Hepatocyte (in vitro differentiated cells): ENCODE measurements around the gene GMPR. TPM values are rescaled to one million over a fixed set of nuclear protein-coding genes. Genes with fewer than 3 reads are reported as not detected.

Experiments
- DNase-seq: peaks from one replicate; pipeline ENCODE4 v3.0.0-alpha.2; 2016; ENCODE audit warnings: low spot score
- H2AFZ ChIP-seq: fragments of 200-600 bp; sonication (generic); 2 replicates; pipeline ENCODE4 v1.6.0; 2016; ENCODE audit warnings: antibody characterized with exemption, mild to moderate bottlenecking
- H3K27ac ChIP-seq: fragments of 200-600 bp; sonication (generic); 2 replicates; pipeline ENCODE4 v1.5.1; 2016; ENCODE audit warnings: mild to moderate bottlenecking
- H3K27me3 ChIP-seq: fragments of 200-600 bp; sonication (generic); 2 replicates; pipeline ENCODE4 v1.6.1; 2016
- H3K36me3 ChIP-seq: fragments of 200-600 bp; sonication (generic); replicated peaks from 2 replicates; pipeline ENCODE4 v1.5.1; 2016; ENCODE audit warnings: low read depth; ENCODE audit not compliant: insufficient read depth
- H3K4me1 ChIP-seq: fragments of 200-600 bp; sonication (generic); 2 replicates; pipeline ENCODE4 v1.5.1; 2016; ENCODE audit warnings: mild to moderate bottlenecking, moderate library complexity; ENCODE audit not compliant: insufficient read depth
- H3K4me2 ChIP-seq: fragments of 200-600 bp; sonication (generic); 2 replicates; pipeline ENCODE4 v1.6.0; 2016
- H3K4me3 ChIP-seq: fragments of 200-600 bp; sonication (generic); 2 replicates; pipeline ENCODE4 v1.5.1; 2016; ENCODE audit warnings: mild to moderate bottlenecking
- H3K79me2 ChIP-seq: fragments of 200-600 bp; sonication (generic); 2 replicates; pipeline ENCODE4 v1.6.0; 2017; ENCODE audit warnings: mild to moderate bottlenecking
- H3K9me2 ChIP-seq: fragments of 200-600 bp; sonication (generic); replicated peaks from 2 replicates; pipeline ENCODE4 v1.6.0; 2017; ENCODE audit warnings: mild to moderate bottlenecking; ENCODE audit not compliant: insufficient read depth
- H3K9me3 ChIP-seq: fragments of 200-600 bp; sonication (generic); 2 replicates; pipeline ENCODE4 v1.5.1; 2016; ENCODE audit warnings: low read depth, mild to moderate bottlenecking
- H4K20me1 ChIP-seq: fragments of 200-600 bp; sonication (generic); 2 replicates; pipeline ENCODE4 v1.6.0; 2016; ENCODE audit warnings: mild to moderate bottlenecking; ENCODE audit not compliant: insufficient read depth, poor library complexity, severe bottlenecking
- CTCF ChIP-seq: fragments of 200-600 bp; sonication (generic); IDR thresholded peaks from 2 replicates; pipeline ENCODE4 v1.5.1; 2016; ENCODE audit warnings: antibody characterized with exemption, mild to moderate bottlenecking; ENCODE audit not compliant: poor library complexity
- EZH2 ChIP-seq: fragments of 200-600 bp; sonication (generic); IDR thresholded peaks from 2 replicates; pipeline ENCODE4 v1.6.1; 2016; ENCODE audit warnings: antibody characterized with exemption, mild to moderate bottlenecking, borderline replicate concordance
- EZH2phosphoT487 ChIP-seq: fragments of 200-600 bp; sonication (generic); IDR thresholded peaks from one replicate; pipeline ENCODE4 v1.6.1; 2018; ENCODE audit warnings: antibody characterized with exemption, mild to moderate bottlenecking, low read depth, moderate library complexity; ENCODE audit not compliant: unreplicated experiment, severe bottlenecking
- WGBS: methylation state at CpG from one replicate; pipeline ENCODE4 v1.1.6; 2016; ENCODE audit warnings: low lambda C conversion rate; ENCODE audit errors: missing lambda C conversion rate; 5-methylcytosine and 5-hydroxymethylcytosine counted together
- polyA plus RNA-seq: library from polyadenylated mRNA; unstranded; fragments of >200 nt; fragmentation: Nextera tagmentation; extraction: Ambion mirVana; gene quantifications from 2 replicates; pipeline ENCODE4 v1.2.1, GENCODE V29; 2016
- small RNA-seq: library from RNA; depleted of rRNA; stranded (forward); fragments of <200 nt; gene quantifications from one replicate; pipeline ENCODE3, GENCODE V24; 2014
- total RNA-seq: library from RNA; depleted of rRNA; stranded (reverse); fragments of >200 nt; gene quantifications from 2 replicates; pipeline ENCODE4 v1.2.3, GENCODE V29; 2014

Gene GMPR
- total and polyA plus RNA-seq, 2 experiments from 2014 or later, result 6.1 to 16.5 TPM

DNA sequence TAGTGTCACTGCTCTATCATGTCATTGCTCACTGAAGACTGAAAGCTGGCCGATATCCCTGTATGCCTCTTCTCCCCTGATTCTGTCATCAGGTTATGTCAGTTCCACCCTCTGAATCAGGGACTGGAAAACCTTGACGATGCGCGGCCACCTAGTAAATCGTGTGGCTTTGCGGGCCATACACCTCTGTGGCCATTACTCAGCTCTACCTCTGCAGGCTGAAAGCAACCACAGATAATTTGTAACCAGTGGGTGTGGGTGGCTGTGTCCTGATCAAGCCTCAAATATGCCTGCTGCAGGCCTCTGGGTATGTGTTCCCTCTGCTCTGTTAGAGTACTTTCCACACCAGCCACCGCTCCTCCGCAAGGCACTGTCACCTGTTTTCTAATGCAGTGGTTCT is 105.2 kb downstream of the GMPR start:
- WGBS, result 97% methylated on average over 8 of the region's 8 CpGs
- Histone ChIP-seq H2AFZ (no peak overlapping the region), H3K9me3 (no peaks in the 10 kb centered on the region), H3K4me3 (no peak overlapping the region), H3K4me1 (peaks cover 24% of the 10 kb centered on the region), H4K20me1 (no peaks in the 10 kb centered on the region), H3K27me3 (no peaks in the 10 kb centered on the region), H3K27ac (no peak overlapping the region), H3K36me3 (no peaks in the 10 kb centered on the region), H3K4me2 (no peak overlapping the region), H3K79me2 (no peaks in the 10 kb centered on the region), H3K9me2 (no peaks in the 10 kb centered on the region)
- no peak for TF ChIP-seq CTCF
- TF ChIP-seq EZH2phosphoT487, result no peak
- no peak for TF ChIP-seq EZH2
- DNase-seq, result no peak

- Histone ChIP-seq H4K20me1 (no peaks in the 10 kb centered on the region), H3K79me2 (no peaks in the 10 kb centered on the region), H3K4me1 (peaks cover 18% of the 10 kb centered on the region), H3K36me3 (no peaks in the 10 kb centered on the region), H3K9me2 (no peaks in the 10 kb centered on the region), H3K27me3 (no peaks in the 10 kb centered on the region), H3K4me3 (no peak overlapping the region), H3K9me3 (no peaks in the 10 kb centered on the region), H3K27ac (peak overlapping the region; percentile 79), H3K4me2 (peak overlapping the region; percentile 6), H2AFZ (no peak overlapping the region)
- peak; percentile 52 for DNase-seq
- TF ChIP-seq EZH2 (no peak), CTCF (no peak), EZH2phosphoT487 (no peak)
- 61% methylated on average over 6 of the region's 6 CpGs for WGBS
These were observed 106.4 kb downstream of the GMPR start for GRCh38 chr6:16344756-16345155.

Small RNA genes within 50 kb of the gene (small RNA-seq; reads per million reads assigned to genes)
- gene RF00019, result not detected
- gene RNU6-1114P, result not detected

Other genes starting within 250 kb of the GMPR start
- 69.4 and 76.0 TPM in 2 replicates for gene MYLIP, start 109.5 kb upstream of the GMPR start, total RNA-seq
- gene MYLIP, start 109.5 kb upstream of the GMPR start, polyA plus RNA-seq, result 85.7 and 86.5 TPM in 2 replicates